MM.1S (cell line): Measurements from ENCODE around the gene SEMA4B.

Experiments used
- DNase-seq: peaks from one replicate; pipeline ENCODE4 v3.0.0-alpha.2; 2015
- H2AFZ ChIP-seq: fragments of 300-600 bp; sonication (generic); 2 replicates; pipeline ENCODE4 v1.6.0; 2016; ENCODE audit warnings: antibody characterized with exemption, low read length
- H3F3A ChIP-seq: fragments of 300-600 bp; sonication (generic); 2 replicates; pipeline ENCODE4 v1.6.1; 2016; ENCODE audit warnings: mild to moderate bottlenecking, antibody characterized with exemption, low read length, moderate library complexity, mixed read lengths; ENCODE audit not compliant: insufficient read depth
- H3K27ac ChIP-seq: fragments of 300-600 bp; sonication (generic); 2 replicates; pipeline ENCODE4 v1.5.1; 2016; ENCODE audit warnings: mild to moderate bottlenecking, low read length
- H3K27me3 ChIP-seq: fragments of 300-600 bp; sonication (generic); replicated peaks from 2 replicates; pipeline ENCODE4 v1.6.0; 2016; ENCODE audit warnings: low read length; ENCODE audit not compliant: insufficient read depth
- H3K36me3 ChIP-seq: fragments of 300-600 bp; sonication (generic); replicated peaks from 2 replicates; pipeline ENCODE4 v1.6.1; 2016; ENCODE audit warnings: mild to moderate bottlenecking, low read length, mixed read lengths; ENCODE audit not compliant: insufficient read depth
- H3K4me1 ChIP-seq: fragments of 300-600 bp; sonication (generic); 2 replicates; pipeline ENCODE4 v1.6.1; 2016; ENCODE audit warnings: low read length, mixed read lengths
- H3K4me2 ChIP-seq: fragments of 300-600 bp; sonication (generic); 2 replicates; pipeline ENCODE4 v1.6.0; 2016; ENCODE audit warnings: low read depth, low read length
- H3K4me3 ChIP-seq: fragments of 300-600 bp; sonication (generic); 2 replicates; pipeline ENCODE4 v1.5.1; 2016; ENCODE audit warnings: low read length, mixed read lengths
- H3K79me2 ChIP-seq: fragments of 300-600 bp; sonication (generic); 2 replicates; pipeline ENCODE4 v1.6.1; 2016; ENCODE audit warnings: mixed run types, low read length, mixed read lengths
- H3K9ac ChIP-seq: fragments of 300-600 bp; sonication (generic); 2 replicates; pipeline ENCODE4 v1.6.1; 2016; ENCODE audit warnings: low read length, mixed read lengths
- H3K9me2 ChIP-seq: fragments of 300-600 bp; sonication (generic); replicated peaks from 2 replicates; pipeline ENCODE4 v1.6.1; 2016; ENCODE audit warnings: mild to moderate bottlenecking, low read length, mixed read lengths; ENCODE audit not compliant: insufficient read depth
- H3K9me3 ChIP-seq: fragments of 300-600 bp; sonication (generic); replicated peaks from 2 replicates; pipeline ENCODE4 v1.6.1; 2016; ENCODE audit warnings: mild to moderate bottlenecking, low read length, mixed read lengths; ENCODE audit not compliant: insufficient read depth
- H4K20me1 ChIP-seq: fragments of 300-600 bp; sonication (generic); 2 replicates; pipeline ENCODE4 v1.6.1; 2016; ENCODE audit warnings: mild to moderate bottlenecking, low read length, moderate library complexity, mixed read lengths; ENCODE audit not compliant: insufficient read depth
- CTCF ChIP-seq: fragments of 300-600 bp; sonication (generic); IDR thresholded peaks from 2 replicates; pipeline ENCODE4 v1.5.1; 2016; ENCODE audit warnings: antibody characterized with exemption, low read length, mixed read lengths
- EZH2 ChIP-seq: fragments of 300-600 bp; sonication (generic); optimal IDR thresholded peaks from 2 replicates; pipeline ENCODE3; 2017; ENCODE audit warnings: low read depth, mild to moderate bottlenecking, antibody characterized with exemption, low read length, mixed read lengths
- EZH2phosphoT487 ChIP-seq: fragments of 300-600 bp; sonication (generic); IDR thresholded peaks from 2 replicates; pipeline ENCODE4 v1.6.1; 2018; ENCODE audit warnings: antibody characterized with exemption, low read length

The SEMA4B gene

GRCh38 chr15:90194655-90195054, 6.5 kb upstream of the SEMA4B start:
- no peak for DNase-seq
- Histone ChIP-seq H3K27me3 (no peaks in the 10 kb centered on the region), H3K4me1 (peaks cover 37% of the 10 kb centered on the region), H3K27ac (no peak overlapping the region), H3K9me2 (no peaks in the 10 kb centered on the region), H3K9me3 (no peaks in the 10 kb centered on the region), H3K4me2 (no peak overlapping the region), H4K20me1 (no peaks in the 10 kb centered on the region), H3K36me3 (no peaks in the 10 kb centered on the region), H3K9ac (no peak overlapping the region), H3K4me3 (no peak overlapping the region), H2AFZ (no peak overlapping the region), H3F3A (peaks cover 27% of the 10 kb centered on the region), H3K79me2 (peaks cover 35% of the 10 kb centered on the region)
- TF ChIP-seq CTCF = no peak
- TF ChIP-seq EZH2 = no peak
- TF ChIP-seq EZH2phosphoT487 = no peak

GRCh38 chr15:90200534-90201129, 498 bp upstream of the SEMA4B start:
- Histone ChIP-seq H3K27me3 (no peaks in the 10 kb centered on the region), H4K20me1 (no peaks in the 10 kb centered on the region), H3K9me3 (no peaks in the 10 kb centered on the region), H3K4me3 (peak overlapping the region; percentile 88), H3K9me2 (no peaks in the 10 kb centered on the region), H2AFZ (peak overlapping the region; percentile 67), H3K9ac (peak overlapping the region; percentile 68; the same call in 1 of the 2 replicates), H3K4me1 (peaks cover 10% of the 10 kb centered on the region), H3K79me2 (peaks cover 46% of the 10 kb centered on the region), H3K4me2 (peak overlapping the region; percentile 95), H3K36me3 (no peaks in the 10 kb centered on the region), H3F3A (peaks cover 12% of the 10 kb centered on the region; the same call in 1 of the 2 replicates), H3K27ac (no peak overlapping the region)
- DNase-seq = no peak
- TF ChIP-seq EZH2phosphoT487 (no peak), EZH2 (no peak)

GRCh38 chr15:90201944-90202375, 830 bp downstream of the SEMA4B start:
- Histone ChIP-seq H2AFZ (peak overlapping the region; percentile 67; the same call in 1 of the 2 replicates), H3K9ac (peak overlapping the region; percentile 68; the same call in 1 of the 2 replicates), H3K4me3 (peak overlapping the region; percentile 88), H4K20me1 (0 out of 2 replicates have a peak, but pooled peaks cover 3% of the 10 kb centered on the region), H3F3A (peaks cover 12% of the 10 kb centered on the region; the same call in 1 of the 2 replicates), H3K27me3 (no peaks in the 10 kb centered on the region), H3K9me2 (no peaks in the 10 kb centered on the region), H3K27ac (no peak overlapping the region), H3K36me3 (0 out of 2 replicates have a peak, but pooled peaks cover 3% of the 10 kb centered on the region), H3K79me2 (peaks cover 60% of the 10 kb centered on the region), H3K4me2 (peak overlapping the region; percentile 95), H3K9me3 (no peaks in the 10 kb centered on the region), H3K4me1 (peaks cover 10% of the 10 kb centered on the region)
- no peak for TF ChIP-seq EZH2
- TF ChIP-seq EZH2phosphoT487 = no peak
- no peak for TF ChIP-seq CTCF
- no peak for DNase-seq

DNA sequence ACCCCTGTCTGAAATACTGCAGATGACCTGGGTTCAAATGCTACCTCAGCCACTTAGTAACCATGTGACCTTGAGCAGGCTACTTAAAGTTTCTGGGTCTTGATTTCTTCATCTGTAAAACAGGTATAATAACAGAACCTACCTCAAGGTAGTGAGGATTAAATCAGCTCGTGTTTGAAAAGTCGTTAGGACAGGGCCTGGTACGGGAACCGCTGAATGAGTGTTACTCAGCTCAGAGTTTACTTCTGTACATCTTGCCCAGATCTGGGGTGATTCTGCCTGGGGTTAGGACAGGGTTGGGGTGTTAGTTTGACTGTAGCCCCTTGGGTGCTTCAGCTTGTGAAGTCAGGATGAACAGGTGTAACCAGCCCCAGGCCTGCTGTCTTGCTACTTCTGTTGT, 1.8 kb downstream of the SEMA4B start:
- Histone ChIP-seq H3K4me1 (peaks cover 10% of the 10 kb centered on the region), H3K4me3 (no peak overlapping the region), H3K79me2 (peaks cover 68% of the 10 kb centered on the region), H4K20me1 (0 out of 2 replicates have a peak, but pooled peaks cover 3% of the 10 kb centered on the region), H3K27ac (no peak overlapping the region), H3K9me3 (no peaks in the 10 kb centered on the region), H3K9me2 (no peaks in the 10 kb centered on the region), H3F3A (peaks cover 12% of the 10 kb centered on the region; the same call in 1 of the 2 replicates), H3K4me2 (peak overlapping the region; percentile 95; the same call in 1 of the 2 replicates), H3K36me3 (0 out of 2 replicates have a peak, but pooled peaks cover 3% of the 10 kb centered on the region), H3K9ac (no peak overlapping the region), H2AFZ (no peak overlapping the region), H3K27me3 (no peaks in the 10 kb centered on the region)
- no peak for DNase-seq
- TF ChIP-seq EZH2phosphoT487 = no peak
- TF ChIP-seq CTCF = no peak
- TF ChIP-seq EZH2 = no peak
